ENCODE measurements around the gene FSTL4. TPM values are rescaled to one million over a fixed set of nuclear protein-coding genes. Genes with fewer than 3 reads are reported as not detected.

The FSTL4 gene
- total and polyA plus RNA-seq, 2 experiments from 2014 or later: 1.4 to 2.8 TPM

DNA sequence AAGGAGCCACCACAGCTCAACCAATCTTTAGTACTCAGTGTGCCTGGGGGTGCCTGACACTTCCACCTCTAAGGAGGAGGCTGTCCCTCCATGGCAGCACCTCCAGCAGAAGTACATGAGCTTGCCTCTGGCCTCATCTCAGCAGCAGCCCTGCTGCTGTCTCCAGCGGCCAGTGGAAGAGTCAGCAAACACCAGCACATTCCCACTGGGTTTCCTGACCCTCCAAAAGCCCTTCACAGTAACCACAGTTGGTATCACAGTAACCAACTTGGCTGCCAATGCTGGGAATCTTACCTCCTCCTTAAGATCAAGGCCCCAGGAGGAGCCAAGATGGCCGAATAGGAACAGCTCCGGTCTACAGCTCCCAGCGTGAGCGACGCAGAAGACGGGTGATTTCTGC, 29.4 kb downstream of the FSTL4 start (continued):
- TF ChIP-seq CTCF (conservative IDR thresholded peaks at IDR 0.05; ENCODE audit: low read depth in 2 of 2) (no peak), CREB1 (CRISPR knock-in tag; IDR thresholded peaks at IDR 0.05; ENCODE audit: low read depth) (no peak), JUNB (IDR thresholded peaks at IDR 0.05; ENCODE audit: unreplicated experiment) (no peak), ZNF331 (CRISPR knock-in tag; IDR thresholded peaks at IDR 0.05; ENCODE audit: low read depth) (no peak)
- TF ChIP-seq, protein P1, sequence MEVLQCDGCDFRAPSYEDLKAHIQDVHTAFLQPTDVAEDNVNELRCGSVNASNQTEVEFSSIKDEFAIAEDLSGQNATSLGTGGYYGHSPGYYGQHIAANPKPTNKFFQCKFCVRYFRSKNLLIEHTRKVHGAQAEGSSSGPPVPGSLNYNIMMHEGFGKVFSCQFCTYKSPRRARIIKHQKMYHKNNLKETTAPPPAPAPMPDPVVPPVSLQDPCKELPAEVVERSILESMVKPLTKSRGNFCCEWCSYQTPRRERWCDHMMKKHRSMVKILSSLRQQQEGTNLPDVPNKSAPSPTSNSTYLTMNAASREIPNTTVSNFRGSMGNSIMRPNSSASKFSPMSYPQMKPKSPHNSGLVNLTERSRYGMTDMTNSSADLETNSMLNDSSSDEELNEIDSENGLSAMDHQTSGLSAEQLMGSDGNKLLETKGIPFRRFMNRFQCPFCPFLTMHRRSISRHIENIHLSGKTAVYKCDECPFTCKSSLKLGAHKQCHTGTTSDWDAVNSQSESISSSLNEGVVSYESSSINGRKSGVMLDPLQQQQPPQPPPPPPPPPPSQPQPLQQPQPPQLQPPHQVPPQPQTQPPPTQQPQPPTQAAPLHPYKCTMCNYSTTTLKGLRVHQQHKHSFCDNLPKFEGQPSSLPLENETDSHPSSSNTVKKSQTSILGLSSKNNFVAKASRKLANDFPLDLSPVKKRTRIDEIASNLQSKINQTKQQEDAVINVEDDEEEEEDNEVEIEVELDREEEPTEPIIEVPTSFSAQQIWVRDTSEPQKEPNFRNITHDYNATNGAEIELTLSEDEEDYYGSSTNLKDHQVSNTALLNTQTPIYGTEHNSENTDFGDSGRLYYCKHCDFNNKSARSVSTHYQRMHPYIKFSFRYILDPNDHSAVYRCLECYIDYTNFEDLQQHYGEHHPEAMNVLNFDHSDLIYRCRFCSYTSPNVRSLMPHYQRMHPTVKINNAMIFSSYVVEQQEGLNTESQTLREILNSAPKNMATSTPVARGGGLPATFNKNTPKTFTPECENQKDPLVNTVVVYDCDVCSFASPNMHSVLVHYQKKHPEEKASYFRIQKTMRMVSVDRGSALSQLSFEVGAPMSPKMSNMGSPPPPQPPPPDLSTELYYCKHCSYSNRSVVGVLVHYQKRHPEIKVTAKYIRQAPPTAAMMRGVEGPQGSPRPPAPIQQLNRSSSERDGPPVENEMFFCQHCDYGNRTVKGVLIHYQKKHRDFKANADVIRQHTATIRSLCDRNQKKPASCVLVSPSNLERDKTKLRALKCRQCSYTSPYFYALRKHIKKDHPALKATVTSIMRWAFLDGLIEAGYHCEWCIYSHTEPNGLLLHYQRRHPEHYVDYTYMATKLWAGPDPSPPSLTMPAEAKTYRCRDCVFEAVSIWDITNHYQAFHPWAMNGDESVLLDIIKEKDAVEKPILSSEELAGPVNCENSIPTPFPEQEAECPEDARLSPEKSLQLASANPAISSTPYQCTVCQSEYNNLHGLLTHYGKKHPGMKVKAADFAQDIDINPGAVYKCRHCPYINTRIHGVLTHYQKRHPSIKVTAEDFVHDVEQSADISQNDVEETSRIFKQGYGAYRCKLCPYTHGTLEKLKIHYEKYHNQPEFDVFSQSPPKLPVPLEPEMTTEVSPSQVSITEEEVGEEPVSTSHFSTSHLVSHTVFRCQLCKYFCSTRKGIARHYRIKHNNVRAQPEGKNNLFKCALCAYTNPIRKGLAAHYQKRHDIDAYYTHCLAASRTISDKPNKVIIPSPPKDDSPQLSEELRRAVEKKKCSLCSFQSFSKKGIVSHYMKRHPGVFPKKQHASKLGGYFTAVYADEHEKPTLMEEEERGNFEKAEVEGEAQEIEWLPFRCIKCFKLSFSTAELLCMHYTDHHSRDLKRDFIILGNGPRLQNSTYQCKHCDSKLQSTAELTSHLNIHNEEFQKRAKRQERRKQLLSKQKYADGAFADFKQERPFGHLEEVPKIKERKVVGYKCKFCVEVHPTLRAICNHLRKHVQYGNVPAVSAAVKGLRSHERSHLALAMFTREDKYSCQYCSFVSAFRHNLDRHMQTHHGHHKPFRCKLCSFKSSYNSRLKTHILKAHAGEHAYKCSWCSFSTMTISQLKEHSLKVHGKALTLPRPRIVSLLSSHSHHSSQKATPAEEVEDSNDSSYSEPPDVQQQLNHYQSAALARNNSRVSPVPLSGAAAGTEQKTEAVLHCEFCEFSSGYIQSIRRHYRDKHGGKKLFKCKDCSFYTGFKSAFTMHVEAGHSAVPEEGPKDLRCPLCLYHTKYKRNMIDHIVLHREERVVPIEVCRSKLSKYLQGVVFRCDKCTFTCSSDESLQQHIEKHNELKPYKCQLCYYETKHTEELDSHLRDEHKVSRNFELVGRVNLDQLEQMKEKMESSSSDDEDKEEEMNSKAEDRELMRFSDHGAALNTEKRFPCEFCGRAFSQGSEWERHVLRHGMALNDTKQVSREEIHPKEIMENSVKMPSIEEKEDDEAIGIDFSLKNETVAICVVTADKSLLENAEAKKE (CRISPR knock-in tag; IDR thresholded peaks at IDR 0.05): no peak

DNA sequence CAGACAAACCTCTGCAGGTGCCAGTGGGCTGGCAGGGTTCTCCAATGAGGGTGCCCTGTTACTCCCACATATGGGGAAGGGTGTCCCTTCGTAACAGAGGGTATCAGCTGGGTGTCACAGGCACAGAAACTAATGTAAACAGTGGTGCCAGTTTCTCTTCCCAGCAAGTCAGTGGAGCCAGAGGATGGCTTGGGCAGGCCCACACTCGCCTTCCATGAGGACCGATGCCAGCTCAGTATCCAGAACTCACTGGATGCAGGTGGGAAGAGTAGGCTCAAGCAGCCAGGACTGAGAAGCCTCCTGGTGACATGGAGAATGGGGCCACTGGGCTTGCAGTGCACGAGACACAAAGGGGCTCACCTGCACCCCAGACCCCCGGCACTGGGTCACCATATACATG, 30.4 kb downstream of the FSTL4 start:
- DNase-seq (ENCODE audit: low spot score) (no peak), ATAC-seq (no peak)
- no peaks in the 10 kb centered on the region for H3K27me3 ChIP-seq (ENCODE audit: insufficient read depth)
- no peaks in the 10 kb centered on the region for H3K79me2 ChIP-seq (replicated peaks; ENCODE audit: insufficient read depth)
- TF ChIP-seq EZH2phosphoT487 (IDR thresholded peaks at IDR 0.05; ENCODE audit: unreplicated experiment) (no peak), EZH2 (IDR thresholded peaks at IDR 0.05; ENCODE audit: low read depth, unreplicated experiment) (no peak), STAT1 (IDR thresholded peaks at IDR 0.05; ENCODE audit: unreplicated experiment) (no peak), CTCF (conservative IDR thresholded peaks at IDR 0.05; ENCODE audit: low read depth in 2 of 2) (no peak), NANOG (IDR thresholded peaks at IDR 0.05; ENCODE audit: borderline replicate concordance) (no peak), ZNF114 (CRISPR knock-in tag; IDR thresholded peaks at IDR 0.05) (no peak)
- TF ChIP-seq, protein P2, sequence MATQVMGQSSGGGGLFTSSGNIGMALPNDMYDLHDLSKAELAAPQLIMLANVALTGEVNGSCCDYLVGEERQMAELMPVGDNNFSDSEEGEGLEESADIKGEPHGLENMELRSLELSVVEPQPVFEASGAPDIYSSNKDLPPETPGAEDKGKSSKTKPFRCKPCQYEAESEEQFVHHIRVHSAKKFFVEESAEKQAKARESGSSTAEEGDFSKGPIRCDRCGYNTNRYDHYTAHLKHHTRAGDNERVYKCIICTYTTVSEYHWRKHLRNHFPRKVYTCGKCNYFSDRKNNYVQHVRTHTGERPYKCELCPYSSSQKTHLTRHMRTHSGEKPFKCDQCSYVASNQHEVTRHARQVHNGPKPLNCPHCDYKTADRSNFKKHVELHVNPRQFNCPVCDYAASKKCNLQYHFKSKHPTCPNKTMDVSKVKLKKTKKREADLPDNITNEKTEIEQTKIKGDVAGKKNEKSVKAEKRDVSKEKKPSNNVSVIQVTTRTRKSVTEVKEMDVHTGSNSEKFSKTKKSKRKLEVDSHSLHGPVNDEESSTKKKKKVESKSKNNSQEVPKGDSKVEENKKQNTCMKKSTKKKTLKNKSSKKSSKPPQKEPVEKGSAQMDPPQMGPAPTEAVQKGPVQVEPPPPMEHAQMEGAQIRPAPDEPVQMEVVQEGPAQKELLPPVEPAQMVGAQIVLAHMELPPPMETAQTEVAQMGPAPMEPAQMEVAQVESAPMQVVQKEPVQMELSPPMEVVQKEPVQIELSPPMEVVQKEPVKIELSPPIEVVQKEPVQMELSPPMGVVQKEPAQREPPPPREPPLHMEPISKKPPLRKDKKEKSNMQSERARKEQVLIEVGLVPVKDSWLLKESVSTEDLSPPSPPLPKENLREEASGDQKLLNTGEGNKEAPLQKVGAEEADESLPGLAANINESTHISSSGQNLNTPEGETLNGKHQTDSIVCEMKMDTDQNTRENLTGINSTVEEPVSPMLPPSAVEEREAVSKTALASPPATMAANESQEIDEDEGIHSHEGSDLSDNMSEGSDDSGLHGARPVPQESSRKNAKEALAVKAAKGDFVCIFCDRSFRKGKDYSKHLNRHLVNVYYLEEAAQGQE (IDR thresholded peaks at IDR 0.05; ENCODE audit: unreplicated experiment): no peak
- no peak overlapping the region for H3K4me3 ChIP-seq
- no peaks in the 10 kb centered on the region; the same call in 1 of the 2 replicates for H4K20me1 ChIP-seq (replicated peaks; ENCODE audit: insufficient read depth)
- peaks cover 6% of the 10 kb centered on the region; the same call in 1 of the 2 replicates for H3K4me1 ChIP-seq (ENCODE audit: insufficient read depth)
- Mint-ChIP-seq H3K36me3 (ENCODE audit: low read depth) (no peaks in the 10 kb centered on the region), H3K4me3 (no peak overlapping the region), H3K27me3 (ENCODE audit: insufficient read depth, low read depth, poor library complexity) (peaks cover 13% of the 10 kb centered on the region), H3K4me1 (peaks cover 13% of the 10 kb centered on the region), H3K27ac (no peak overlapping the region), H3K9me3 (no peaks in the 10 kb centered on the region)
- H3K9me2 ChIP-seq (ENCODE audit: insufficient read depth): no peaks in the 10 kb centered on the region
- no peak overlapping the region for H3K4me2 ChIP-seq
- H3K36me3 ChIP-seq (ENCODE audit: insufficient read depth): no peaks in the 10 kb centered on the region
- no peak overlapping the region for H2AFZ ChIP-seq
- H3F3A ChIP-seq (replicated peaks; ENCODE audit: low read depth): no peaks in the 10 kb centered on the region
- H3K27ac ChIP-seq (ENCODE audit: low read depth): no peak overlapping the region
